HEK293 (cell line): ENCODE data around the gene MSH5.
A peak's percentile ranks its signal among the peaks of the same experiment; 100 is the strongest.

Experiments
- CTCF ChIA-PET: fragments of 350-600 bp; formaldehyde crosslinking; extraction: SDS; loops from one replicate; lab custom pipeline; 2021; ENCODE audit warnings: antibody characterized with exemption; lab: Yijun Ruan, JAX
- POLR2A ChIA-PET: fragments of 300-600 bp; formaldehyde crosslinking; extraction: SDS; loops from one replicate; lab custom pipeline; 2020; ENCODE audit warnings: antibody characterized with exemption, inconsistent platforms; lab: Yijun Ruan, JAX
- H3K27ac ChIP-seq: fragments of 200-500 bp; sonication (Bioruptor generic); 2 replicates; pipeline ENCODE4 v1.5.1; 2014; ENCODE audit warnings: low read depth, low read length, control low read depth, inconsistent platforms; ENCODE audit errors: extremely low read depth
- H3K36me3 ChIP-seq, 2 experiments: fragments of 200-500 bp in 1 of 2; sonication (Bioruptor generic) in 1 of 2; 1 replicate in 1 of 2; 2 replicates in 1 of 2; pipeline ENCODE4 v1.5.1; 2014 to 2017; ENCODE audit warnings: inconsistent platforms in 2 of 2, low read length in 2 of 2; ENCODE audit not compliant: control insufficient read depth in 2 of 2, insufficient read depth in 1 of 2
- H3K4me1 ChIP-seq: fragments of 200-500 bp; sonication (Bioruptor generic); 2 replicates; pipeline ENCODE4 v1.5.1; 2014; ENCODE audit warnings: mild to moderate bottlenecking, low read length, inconsistent platforms; ENCODE audit not compliant: control insufficient read depth, insufficient read depth
- H3K4me3 ChIP-seq: 2 replicates; pipeline ENCODE4 v1.5.1; 2011; ENCODE audit warnings: low read depth, mild to moderate bottlenecking, control low read depth, low read length, moderate library complexity
- H3K9me3 ChIP-seq: fragments of 200-500 bp; sonication (Bioruptor generic); 2 replicates; pipeline ENCODE4 v1.5.1; 2014; ENCODE audit warnings: low read depth, low read length, inconsistent platforms; ENCODE audit not compliant: control insufficient read depth, insufficient read depth
- GFI1B ChIP-seq: fragments of 450-650 bp; formaldehyde crosslinking; IDR thresholded peaks from 2 replicates; pipeline ENCODE4 v1.5.1; 2016; ENCODE audit warnings: missing biosample characterization, missing genetic modification characterization
- GLI4 ChIP-seq: fragments of 450-650 bp; formaldehyde crosslinking; IDR thresholded peaks from 2 replicates; pipeline ENCODE4 v1.5.1; 2016; ENCODE audit warnings: missing biosample characterization, missing genetic modification characterization
- IKZF3 ChIP-seq: fragments of 450-650 bp; IDR thresholded peaks from 2 replicates; pipeline ENCODE4 v1.5.0; 2018; ENCODE audit warnings: missing biosample characterization, mild to moderate bottlenecking, missing genetic modification characterization, moderate library complexity
- OVOL3 ChIP-seq: fragments of 450-650 bp; formaldehyde crosslinking; IDR thresholded peaks from 2 replicates; pipeline ENCODE4 v1.5.1; 2016; ENCODE audit warnings: missing biosample characterization, missing genetic modification characterization
- TCF7L2 ChIP-seq: IDR thresholded peaks from 2 replicates; pipeline ENCODE4 v1.6.1; 2011; ENCODE audit warnings: low read depth, mild to moderate bottlenecking, inconsistent platforms, low read length, moderate library complexity, borderline replicate concordance
- WT1 ChIP-seq: fragments of 450-650 bp; formaldehyde crosslinking; IDR thresholded peaks from 2 replicates; pipeline ENCODE4 v1.5.1; 2016; ENCODE audit warnings: missing biosample characterization, missing genetic modification characterization
- YY1 ChIP-seq: fragments of 450-650 bp; formaldehyde crosslinking; IDR thresholded peaks from 2 replicates; pipeline ENCODE4 v1.5.1; 2018; ENCODE audit warnings: missing biosample characterization, missing genetic modification characterization
- ZFHX2 ChIP-seq: fragments of 450-650 bp; formaldehyde crosslinking; conservative IDR thresholded peaks from 2 replicates; pipeline ENCODE4 v1.5.1; 2016; ENCODE audit warnings: missing biosample characterization, missing genetic modification characterization
- ZFP41 ChIP-seq: fragments of 450-650 bp; formaldehyde crosslinking; IDR thresholded peaks from 2 replicates; pipeline ENCODE4 v1.5.1; 2016; ENCODE audit warnings: missing biosample characterization, missing genetic modification characterization, borderline replicate concordance
- ZNF112 ChIP-seq: fragments of 450-650 bp; formaldehyde crosslinking; IDR thresholded peaks from 2 replicates; pipeline ENCODE4 v1.5.0; 2017; ENCODE audit warnings: missing biosample characterization, missing genetic modification characterization
- ZNF138 ChIP-seq: fragments of 450-650 bp; formaldehyde crosslinking; IDR thresholded peaks from 2 replicates; pipeline ENCODE4 v1.5.1; 2016; ENCODE audit warnings: missing biosample characterization, missing genetic modification characterization, borderline replicate concordance
- ZNF202 ChIP-seq: fragments of 450-650 bp; formaldehyde crosslinking; IDR thresholded peaks from 2 replicates; pipeline ENCODE4 v1.5.1; 2016; ENCODE audit warnings: missing biosample characterization, missing genetic modification characterization, borderline replicate concordance
- ZNF221 ChIP-seq: fragments of 450-650 bp; formaldehyde crosslinking; IDR thresholded peaks from 2 replicates; pipeline ENCODE4 v1.5.1; 2017; ENCODE audit warnings: missing biosample characterization, missing genetic modification characterization, borderline replicate concordance
- ZNF223 ChIP-seq: fragments of 450-650 bp; formaldehyde crosslinking; IDR thresholded peaks from 2 replicates; pipeline ENCODE4 v1.5.1; 2016; ENCODE audit warnings: missing biosample characterization, missing genetic modification characterization
- ZNF350 ChIP-seq: fragments of 450-650 bp; formaldehyde crosslinking; IDR thresholded peaks from 2 replicates; pipeline ENCODE4 v1.5.0; 2017; ENCODE audit warnings: missing biosample characterization, mild to moderate bottlenecking, missing genetic modification characterization
- ZNF37A ChIP-seq: fragments of 450-650 bp; IDR thresholded peaks from 2 replicates; pipeline ENCODE4 v1.5.1; 2018; ENCODE audit warnings: missing biosample characterization, missing genetic modification characterization
- ZNF391 ChIP-seq: fragments of 450-650 bp; formaldehyde crosslinking; IDR thresholded peaks from 2 replicates; pipeline ENCODE4 v1.5.1; 2016; ENCODE audit warnings: low read depth, missing biosample characterization, missing genetic modification characterization, borderline replicate concordance
- ZNF423 ChIP-seq: fragments of 450-650 bp; formaldehyde crosslinking; IDR thresholded peaks from 2 replicates; pipeline ENCODE4 v1.5.1; 2016; ENCODE audit warnings: missing biosample characterization, missing genetic modification characterization
- ZNF558 ChIP-seq: fragments of 450-650 bp; formaldehyde crosslinking; IDR thresholded peaks from 2 replicates; pipeline ENCODE4 v1.5.1; 2016; ENCODE audit warnings: missing biosample characterization, missing genetic modification characterization
- ZNF624 ChIP-seq: fragments of 450-650 bp; formaldehyde crosslinking; IDR thresholded peaks from 2 replicates; pipeline ENCODE4 v1.5.1; 2017; ENCODE audit warnings: missing biosample characterization, missing genetic modification characterization
- ZNF654 ChIP-seq: fragments of 450-650 bp; formaldehyde crosslinking; IDR thresholded peaks from 2 replicates; pipeline ENCODE4 v1.5.1; 2016; ENCODE audit warnings: low read depth, missing biosample characterization, missing genetic modification characterization
- ZNF664 ChIP-seq: fragments of 450-650 bp; formaldehyde crosslinking; IDR thresholded peaks from 2 replicates; pipeline ENCODE4 v1.5.1; 2016; ENCODE audit warnings: missing biosample characterization, missing genetic modification characterization
- TF ChIP-seq, protein P1 (sequence below): fragments of 450-650 bp; formaldehyde crosslinking; IDR thresholded peaks from 2 replicates; pipeline ENCODE4 v1.5.1; 2017; ENCODE audit warnings: missing biosample characterization, missing genetic modification characterization
- TF ChIP-seq, protein P2 (sequence below): fragments of 450-650 bp; formaldehyde crosslinking; IDR thresholded peaks from 2 replicates; pipeline ENCODE4 v1.5.1; 2016; ENCODE audit warnings: missing biosample characterization, missing genetic modification characterization
- TF ChIP-seq, protein P3 (sequence below): fragments of 450-650 bp; formaldehyde crosslinking; IDR thresholded peaks from 2 replicates; pipeline ENCODE4 v1.5.1; 2016; ENCODE audit warnings: missing biosample characterization, missing genetic modification characterization
- TF ChIP-seq, protein P4 (sequence below): fragments of 450-650 bp; formaldehyde crosslinking; IDR thresholded peaks from 2 replicates; pipeline ENCODE4 v1.5.1; 2016; ENCODE audit warnings: missing biosample characterization, missing genetic modification characterization
- TF ChIP-seq, protein P5 (sequence below): fragments of 450-650 bp; formaldehyde crosslinking; IDR thresholded peaks from 2 replicates; pipeline ENCODE4 v1.5.1; 2016; ENCODE audit warnings: missing biosample characterization, missing genetic modification characterization

The MSH5 gene

DNA sequence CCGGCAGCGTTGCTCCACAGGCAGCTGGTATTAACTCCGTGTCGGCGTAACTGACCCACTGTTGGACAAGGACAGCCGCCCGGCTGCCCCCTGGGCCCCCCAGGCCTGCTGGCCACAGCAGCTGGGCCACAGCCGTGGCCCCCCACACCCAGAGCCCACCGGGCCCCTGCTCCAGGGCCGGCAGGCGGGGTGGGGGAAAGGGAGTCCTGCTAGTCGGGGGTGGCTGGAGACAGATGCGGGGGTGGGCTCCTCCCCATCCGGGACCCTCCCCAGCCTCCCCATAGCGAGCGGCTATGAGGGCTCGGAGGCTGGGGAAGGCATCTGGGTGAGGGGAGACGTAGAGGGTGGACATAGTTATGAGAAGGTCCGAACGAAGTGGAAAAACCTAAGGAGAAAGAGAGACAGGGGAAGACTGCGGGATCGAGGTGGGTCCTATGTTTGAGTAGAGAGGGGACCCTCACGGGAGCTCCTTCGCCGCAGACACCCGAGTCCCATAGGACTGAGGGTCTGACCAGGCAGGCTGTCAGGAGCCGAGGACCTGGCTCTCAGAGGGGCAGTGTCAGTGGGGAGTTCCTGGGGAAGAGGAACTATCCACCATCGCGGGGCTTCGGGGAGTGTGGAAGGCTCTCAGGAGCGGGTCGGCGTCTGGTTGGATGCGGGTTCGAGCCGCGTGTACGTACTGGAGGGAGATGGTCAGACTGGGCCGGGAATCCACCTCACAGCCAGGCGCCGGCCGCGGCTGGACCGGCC is 55.2 kb downstream of the MSH5 start:
- peak overlapping the region; percentile 93 for H3K27ac ChIP-seq
- no peaks in the 10 kb centered on the region; the same call in 1 of the 2 replicates for H3K4me1 ChIP-seq
- ChIA-PET POLR2A (interaction anchor here (1.0 to 5.9 kb wide), 15 partner anchors 8 to 401 kb away, joined by 3 to 138 read pairs (median 9); partner anchors contain the start of genes C6orf47, DDAH2, HSPA1A and HSPA1B), CTCF (interaction anchor here (0.6 to 4.9 kb wide), 18 partner anchors 10 to 348 kb away, joined by 3 to 55 read pairs (median 4); partner anchors contain the start of genes CLIC1 and LSM2)
- no peaks in the 10 kb centered on the region for H3K9me3 ChIP-seq
- H3K36me3 ChIP-seq, result peaks cover 16 to 40% of the 10 kb centered on the region in 2 experiments
- peak overlapping the region; percentile 81 for H3K4me3 ChIP-seq
- TF ChIP-seq, protein P1, sequence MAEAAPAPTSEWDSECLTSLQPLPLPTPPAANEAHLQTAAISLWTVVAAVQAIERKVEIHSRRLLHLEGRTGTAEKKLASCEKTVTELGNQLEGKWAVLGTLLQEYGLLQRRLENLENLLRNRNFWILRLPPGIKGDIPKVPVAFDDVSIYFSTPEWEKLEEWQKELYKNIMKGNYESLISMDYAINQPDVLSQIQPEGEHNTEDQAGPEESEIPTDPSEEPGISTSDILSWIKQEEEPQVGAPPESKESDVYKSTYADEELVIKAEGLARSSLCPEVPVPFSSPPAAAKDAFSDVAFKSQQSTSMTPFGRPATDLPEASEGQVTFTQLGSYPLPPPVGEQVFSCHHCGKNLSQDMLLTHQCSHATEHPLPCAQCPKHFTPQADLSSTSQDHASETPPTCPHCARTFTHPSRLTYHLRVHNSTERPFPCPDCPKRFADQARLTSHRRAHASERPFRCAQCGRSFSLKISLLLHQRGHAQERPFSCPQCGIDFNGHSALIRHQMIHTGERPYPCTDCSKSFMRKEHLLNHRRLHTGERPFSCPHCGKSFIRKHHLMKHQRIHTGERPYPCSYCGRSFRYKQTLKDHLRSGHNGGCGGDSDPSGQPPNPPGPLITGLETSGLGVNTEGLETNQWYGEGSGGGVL, result peak; percentile 85
- TF ChIP-seq IKZF3 (tag by site-specific recombination) (no peak), ZNF624 (tag by site-specific recombination) (no peak), ZNF138 (tag by site-specific recombination) (no peak), YY1 (tag by site-specific recombination) (no peak), WT1 (peak; percentile 16; the same call in 1 of the 2 replicates), ZNF350 (tag by site-specific recombination) (no peak), ZNF202 (tag by site-specific recombination) (no peak), ZNF223 (no peak), OVOL3 (no peak), ZNF112 (tag by site-specific recombination) (no peak), ZNF37A (tag by site-specific recombination) (no peak), ZNF221 (tag by site-specific recombination) (no peak), ZNF654 (no peak), ZNF391 (tag by site-specific recombination) (no peak), ZFHX2 (tag by site-specific recombination) (0 out of 2 replicates have a peak, but pooled peaks have one; percentile 7), ZFP41 (tag by site-specific recombination) (no peak), GLI4 (tag by site-specific recombination) (no peak), TCF7L2 (no peak), ZNF558 (no peak), GFI1B (tag by site-specific recombination) (no peak), ZNF423 (tag by site-specific recombination) (no peak), ZNF664 (no peak)
- TF ChIP-seq, protein P2, sequence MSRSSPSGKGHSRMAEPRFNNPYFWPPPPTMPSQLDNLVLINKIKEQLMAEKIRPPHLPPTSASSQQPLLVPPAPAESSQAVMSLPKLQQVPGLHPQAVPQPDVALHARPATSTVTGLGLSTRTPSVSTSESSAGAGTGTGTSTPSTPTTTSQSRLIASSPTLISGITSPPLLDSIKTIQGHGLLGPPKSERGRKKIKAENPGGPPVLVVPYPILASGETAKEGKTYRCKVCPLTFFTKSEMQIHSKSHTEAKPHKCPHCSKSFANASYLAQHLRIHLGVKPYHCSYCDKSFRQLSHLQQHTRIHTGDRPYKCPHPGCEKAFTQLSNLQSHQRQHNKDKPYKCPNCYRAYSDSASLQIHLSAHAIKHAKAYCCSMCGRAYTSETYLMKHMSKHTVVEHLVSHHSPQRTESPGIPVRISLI, result no peak
- TF ChIP-seq, protein P3, sequence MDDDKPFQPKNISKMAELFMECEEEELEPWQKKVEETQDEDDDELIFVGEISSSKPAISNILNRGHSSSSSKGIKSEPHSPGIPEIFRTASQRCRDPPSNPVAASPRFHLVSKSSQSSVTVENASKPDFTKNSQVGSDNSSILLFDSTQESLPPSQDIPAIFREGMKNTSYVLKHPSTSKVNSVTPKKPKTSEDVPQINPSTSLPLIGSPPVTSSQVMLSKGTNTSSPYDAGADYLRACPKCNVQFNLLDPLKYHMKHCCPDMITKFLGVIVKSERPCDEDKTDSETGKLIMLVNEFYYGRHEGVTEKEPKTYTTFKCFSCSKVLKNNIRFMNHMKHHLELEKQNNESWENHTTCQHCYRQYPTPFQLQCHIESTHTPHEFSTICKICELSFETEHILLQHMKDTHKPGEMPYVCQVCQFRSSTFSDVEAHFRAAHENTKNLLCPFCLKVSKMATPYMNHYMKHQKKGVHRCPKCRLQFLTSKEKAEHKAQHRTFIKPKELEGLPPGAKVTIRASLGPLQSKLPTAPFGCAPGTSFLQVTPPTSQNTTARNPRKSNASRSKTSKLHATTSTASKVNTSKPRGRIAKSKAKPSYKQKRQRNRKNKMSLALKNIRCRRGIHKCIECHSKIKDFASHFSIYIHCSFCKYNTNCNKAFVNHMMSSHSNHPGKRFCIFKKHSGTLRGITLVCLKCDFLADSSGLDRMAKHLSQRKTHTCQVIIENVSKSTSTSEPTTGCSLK (tag by site-specific recombination), result no peak
- TF ChIP-seq, protein P4, sequence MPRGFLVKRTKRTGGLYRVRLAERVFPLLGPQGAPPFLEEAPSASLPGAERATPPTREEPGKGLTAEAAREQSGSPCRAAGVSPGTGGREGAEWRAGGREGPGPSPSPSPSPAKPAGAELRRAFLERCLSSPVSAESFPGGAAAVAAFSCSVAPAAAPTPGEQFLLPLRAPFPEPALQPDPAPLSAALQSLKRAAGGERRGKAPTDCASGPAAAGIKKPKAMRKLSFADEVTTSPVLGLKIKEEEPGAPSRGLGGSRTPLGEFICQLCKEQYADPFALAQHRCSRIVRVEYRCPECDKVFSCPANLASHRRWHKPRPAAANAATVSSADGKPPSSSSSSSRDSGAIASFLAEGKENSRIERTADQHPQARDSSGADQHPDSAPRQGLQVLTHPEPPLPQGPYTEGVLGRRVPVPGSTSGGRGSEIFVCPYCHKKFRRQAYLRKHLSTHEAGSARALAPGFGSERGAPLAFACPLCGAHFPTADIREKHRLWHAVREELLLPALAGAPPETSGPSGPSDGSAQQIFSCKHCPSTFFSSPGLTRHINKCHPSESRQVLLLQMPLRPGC (tag by site-specific recombination), result no peak
- TF ChIP-seq, protein P5, sequence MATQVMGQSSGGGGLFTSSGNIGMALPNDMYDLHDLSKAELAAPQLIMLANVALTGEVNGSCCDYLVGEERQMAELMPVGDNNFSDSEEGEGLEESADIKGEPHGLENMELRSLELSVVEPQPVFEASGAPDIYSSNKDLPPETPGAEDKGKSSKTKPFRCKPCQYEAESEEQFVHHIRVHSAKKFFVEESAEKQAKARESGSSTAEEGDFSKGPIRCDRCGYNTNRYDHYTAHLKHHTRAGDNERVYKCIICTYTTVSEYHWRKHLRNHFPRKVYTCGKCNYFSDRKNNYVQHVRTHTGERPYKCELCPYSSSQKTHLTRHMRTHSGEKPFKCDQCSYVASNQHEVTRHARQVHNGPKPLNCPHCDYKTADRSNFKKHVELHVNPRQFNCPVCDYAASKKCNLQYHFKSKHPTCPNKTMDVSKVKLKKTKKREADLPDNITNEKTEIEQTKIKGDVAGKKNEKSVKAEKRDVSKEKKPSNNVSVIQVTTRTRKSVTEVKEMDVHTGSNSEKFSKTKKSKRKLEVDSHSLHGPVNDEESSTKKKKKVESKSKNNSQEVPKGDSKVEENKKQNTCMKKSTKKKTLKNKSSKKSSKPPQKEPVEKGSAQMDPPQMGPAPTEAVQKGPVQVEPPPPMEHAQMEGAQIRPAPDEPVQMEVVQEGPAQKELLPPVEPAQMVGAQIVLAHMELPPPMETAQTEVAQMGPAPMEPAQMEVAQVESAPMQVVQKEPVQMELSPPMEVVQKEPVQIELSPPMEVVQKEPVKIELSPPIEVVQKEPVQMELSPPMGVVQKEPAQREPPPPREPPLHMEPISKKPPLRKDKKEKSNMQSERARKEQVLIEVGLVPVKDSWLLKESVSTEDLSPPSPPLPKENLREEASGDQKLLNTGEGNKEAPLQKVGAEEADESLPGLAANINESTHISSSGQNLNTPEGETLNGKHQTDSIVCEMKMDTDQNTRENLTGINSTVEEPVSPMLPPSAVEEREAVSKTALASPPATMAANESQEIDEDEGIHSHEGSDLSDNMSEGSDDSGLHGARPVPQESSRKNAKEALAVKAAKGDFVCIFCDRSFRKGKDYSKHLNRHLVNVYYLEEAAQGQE (tag by site-specific recombination), result 0 out of 2 replicates have a peak, but pooled peaks have one; percentile 25
